Parathyroid adenoma (tissue), 2 donors: ENCODE data around the gene FNTB.
A peak's percentile ranks its signal among the peaks of the same experiment; 100 is the strongest.
"Not testable (repeated sequence)": the region's sequence is repeated elsewhere in the genome, so short reads cannot be mapped to it uniquely, and the experiment has no call there.

ENCODE experiments used
- H2AFZ ChIP-seq: fragments of 300-600 bp; sonication (generic); one replicate; pipeline ENCODE4 v1.7.0; 2017; ENCODE audit warnings: antibody characterized with exemption, mild to moderate bottlenecking
- H3K27ac ChIP-seq: fragments of 300-600 bp; sonication (generic); one replicate; pipeline ENCODE4 v1.7.0; 2017
- H3K27me3 ChIP-seq: fragments of 300-600 bp; sonication (generic); one replicate; pipeline ENCODE4 v1.7.0; 2017; ENCODE audit warnings: low read length; ENCODE audit not compliant: control insufficient read depth, insufficient read depth
- H3K36me3 ChIP-seq: fragments of 300-600 bp; sonication (generic); one replicate; pipeline ENCODE4 v1.7.0; 2017; ENCODE audit warnings: low read length; ENCODE audit not compliant: control insufficient read depth, insufficient read depth
- H3K4me1 ChIP-seq: fragments of 300-600 bp; sonication (generic); one replicate; pipeline ENCODE4 v1.7.0; 2017; ENCODE audit warnings: control low read depth
- H3K4me2 ChIP-seq: fragments of 300-600 bp; sonication (generic); one replicate; pipeline ENCODE4 v1.7.0; 2017; ENCODE audit warnings: low read length
- H3K4me3 ChIP-seq: fragments of 300-600 bp; sonication (generic); one replicate; pipeline ENCODE4 v1.7.0; 2017; ENCODE audit warnings: low read depth, low read length
- H3K79me2 ChIP-seq: fragments of 300-600 bp; sonication (generic); one replicate; pipeline ENCODE4 v1.7.0; 2017; ENCODE audit warnings: control low read depth
- H3K9ac ChIP-seq: fragments of 300-600 bp; sonication (generic); one replicate; pipeline ENCODE4 v1.7.0; 2017; ENCODE audit warnings: mild to moderate bottlenecking
- H3K9me3 ChIP-seq: fragments of 300-600 bp; sonication (generic); one replicate; pipeline ENCODE4 v1.7.0; 2017; ENCODE audit warnings: low read length; ENCODE audit not compliant: control insufficient read depth
- TF ChIP-seq, protein P1 (sequence below): fragments of 300-600 bp; sonication (generic); IDR thresholded peaks from one replicate; pipeline ENCODE4 v1.7.0; 2017; ENCODE audit warnings: antibody characterized with exemption, mild to moderate bottlenecking
- donor health status: primary hyperparathyroidism.

FNTB gene

DNA sequence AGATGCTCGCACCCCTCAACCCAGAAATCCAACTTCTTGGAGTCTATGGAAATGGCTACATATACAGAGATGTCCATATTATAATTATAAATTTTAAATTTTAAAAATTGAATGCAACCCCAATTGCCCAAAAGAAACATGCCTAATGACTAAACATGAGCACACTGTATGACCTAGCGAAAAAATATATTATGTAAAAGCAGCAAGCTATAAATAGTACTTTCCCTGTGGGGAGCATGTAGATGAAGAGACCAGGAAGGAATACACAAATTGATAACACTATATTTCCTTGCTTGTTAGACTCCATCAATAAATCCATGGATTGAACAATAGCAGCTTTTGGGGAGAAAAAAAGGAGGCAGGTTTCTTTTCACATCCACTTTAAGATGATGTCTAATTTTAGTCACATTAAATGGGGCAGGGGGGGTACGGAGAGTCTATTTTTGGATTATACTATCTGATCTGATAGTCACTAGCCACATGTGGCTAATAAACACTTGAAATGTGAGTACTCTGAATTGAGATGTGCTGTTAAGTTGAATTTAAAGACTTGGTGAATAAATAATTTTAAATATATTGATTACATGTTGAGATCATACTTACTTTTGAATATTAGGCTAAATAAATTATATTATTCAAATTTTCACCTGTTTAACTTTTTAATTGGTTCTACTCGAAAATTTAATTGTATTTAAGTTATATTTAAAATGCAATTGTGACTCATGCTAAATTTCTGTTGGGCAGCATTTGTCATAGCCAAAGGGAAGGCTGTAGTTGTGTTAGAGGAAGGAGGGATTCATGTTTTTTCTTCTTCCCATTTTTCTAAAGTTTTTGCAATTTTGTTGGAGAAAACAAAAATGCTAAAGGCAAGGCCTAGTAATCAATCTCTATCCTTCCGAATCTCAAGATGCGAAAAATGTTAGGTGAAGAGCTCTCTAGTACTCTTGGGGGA lies 98.1 kb downstream of the FNTB start:
- TF ChIP-seq, protein P1, sequence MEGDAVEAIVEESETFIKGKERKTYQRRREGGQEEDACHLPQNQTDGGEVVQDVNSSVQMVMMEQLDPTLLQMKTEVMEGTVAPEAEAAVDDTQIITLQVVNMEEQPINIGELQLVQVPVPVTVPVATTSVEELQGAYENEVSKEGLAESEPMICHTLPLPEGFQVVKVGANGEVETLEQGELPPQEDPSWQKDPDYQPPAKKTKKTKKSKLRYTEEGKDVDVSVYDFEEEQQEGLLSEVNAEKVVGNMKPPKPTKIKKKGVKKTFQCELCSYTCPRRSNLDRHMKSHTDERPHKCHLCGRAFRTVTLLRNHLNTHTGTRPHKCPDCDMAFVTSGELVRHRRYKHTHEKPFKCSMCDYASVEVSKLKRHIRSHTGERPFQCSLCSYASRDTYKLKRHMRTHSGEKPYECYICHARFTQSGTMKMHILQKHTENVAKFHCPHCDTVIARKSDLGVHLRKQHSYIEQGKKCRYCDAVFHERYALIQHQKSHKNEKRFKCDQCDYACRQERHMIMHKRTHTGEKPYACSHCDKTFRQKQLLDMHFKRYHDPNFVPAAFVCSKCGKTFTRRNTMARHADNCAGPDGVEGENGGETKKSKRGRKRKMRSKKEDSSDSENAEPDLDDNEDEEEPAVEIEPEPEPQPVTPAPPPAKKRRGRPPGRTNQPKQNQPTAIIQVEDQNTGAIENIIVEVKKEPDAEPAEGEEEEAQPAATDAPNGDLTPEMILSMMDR: no peak
- no peaks in the 10 kb centered on the region for H3K4me1 ChIP-seq
- H3K9me3 ChIP-seq: no peaks in the 10 kb centered on the region
- no peaks in the 10 kb centered on the region for H3K36me3 ChIP-seq
- H3K9ac ChIP-seq: no peak overlapping the region
- H3K27ac ChIP-seq: no peak overlapping the region
- peaks cover 10% of the 10 kb centered on the region for H3K79me2 ChIP-seq
- H3K4me3 ChIP-seq: no peak overlapping the region
- H3K4me2 ChIP-seq: no peak overlapping the region
- H3K27me3 ChIP-seq: no peaks in the 10 kb centered on the region
- no peak overlapping the region for H2AFZ ChIP-seq

DNA sequence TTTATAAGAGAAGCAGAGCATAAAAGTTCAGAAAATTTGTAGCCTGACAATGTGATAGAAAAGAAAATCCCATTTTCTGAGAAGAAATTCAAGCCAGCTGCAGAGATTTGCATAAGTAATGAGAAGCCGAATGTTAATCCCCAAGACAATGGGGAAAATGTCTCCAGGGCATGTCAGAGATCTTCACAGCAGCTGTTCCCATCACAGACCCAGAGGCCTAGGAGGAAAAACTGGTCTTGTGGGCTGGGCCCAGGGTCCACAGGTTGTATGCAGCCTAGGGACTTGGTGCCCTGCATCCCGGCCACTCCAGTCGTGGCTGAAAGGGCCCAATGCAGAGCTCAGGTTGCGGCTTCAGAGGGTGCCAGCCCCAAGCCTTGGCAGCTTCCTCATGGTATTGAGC lies 100.0 kb downstream of the FNTB start:
- H3K9me3 ChIP-seq, H3K79me2 ChIP-seq, H3K27me3 ChIP-seq, H3K36me3 ChIP-seq, H3K4me1 ChIP-seq, H3K4me2 ChIP-seq, H3K27ac ChIP-seq, H3K4me3 ChIP-seq, H2AFZ ChIP-seq, H3K9ac ChIP-seq: not testable (repeated sequence)

DNA sequence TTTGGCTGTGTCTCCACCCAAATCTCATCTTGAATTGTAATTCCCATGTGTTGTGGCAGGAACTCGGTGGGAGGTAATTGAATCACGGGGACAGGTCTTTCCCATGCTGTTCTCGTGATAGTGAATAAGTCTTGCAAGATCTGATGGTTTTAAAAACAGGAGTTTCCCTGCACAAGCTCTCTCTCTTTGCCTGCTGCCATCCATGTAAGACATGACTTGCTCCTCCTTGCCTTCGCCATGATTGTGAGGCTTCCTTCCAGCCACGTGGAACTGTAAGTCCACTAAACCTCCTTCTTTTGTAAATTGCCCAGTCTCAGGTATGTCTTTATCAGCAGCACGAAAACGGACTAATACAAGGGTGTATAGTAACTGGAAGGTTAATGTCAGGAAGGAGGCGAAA lies 101.1 kb downstream of the FNTB start:
- not testable (repeated sequence) for H3K9me3 ChIP-seq, H3K4me3 ChIP-seq, H3K79me2 ChIP-seq, H3K9ac ChIP-seq, H3K4me2 ChIP-seq, H3K4me1 ChIP-seq, H3K36me3 ChIP-seq, H3K27ac ChIP-seq, H3K27me3 ChIP-seq, H2AFZ ChIP-seq

DNA sequence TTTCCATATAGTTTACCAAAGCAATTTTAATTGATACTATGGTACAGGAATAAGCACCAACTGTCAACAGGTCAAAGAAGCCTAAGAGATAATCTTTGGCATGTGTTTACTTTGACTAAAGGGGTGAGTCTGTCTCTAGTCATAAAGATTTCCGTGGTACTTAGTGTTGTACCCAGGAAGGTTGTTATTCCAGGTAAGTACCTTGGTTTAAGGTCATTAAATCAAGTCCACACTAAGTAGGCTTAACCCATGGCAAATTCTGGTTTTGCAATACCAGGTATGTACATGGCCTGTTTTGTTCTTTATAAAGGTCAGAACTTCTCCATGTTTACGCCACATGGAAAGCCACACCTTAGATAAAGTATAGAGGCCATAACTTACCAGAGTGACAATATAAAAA lies 105.7 kb downstream of the FNTB start:
- no peak overlapping the region for H2AFZ ChIP-seq
- no peak overlapping the region for H3K4me2 ChIP-seq
- peaks cover 20% of the 10 kb centered on the region for H3K4me1 ChIP-seq
- TF ChIP-seq, protein P1: no peak
- no peak overlapping the region for H3K27ac ChIP-seq
- H3K36me3 ChIP-seq: no peaks in the 10 kb centered on the region
- H3K9me3 ChIP-seq: no peaks in the 10 kb centered on the region
- no peaks in the 10 kb centered on the region for H3K27me3 ChIP-seq
- H3K9ac ChIP-seq: no peak overlapping the region
- no peak overlapping the region for H3K4me3 ChIP-seq
- peaks cover 29% of the 10 kb centered on the region for H3K79me2 ChIP-seq

DNA sequence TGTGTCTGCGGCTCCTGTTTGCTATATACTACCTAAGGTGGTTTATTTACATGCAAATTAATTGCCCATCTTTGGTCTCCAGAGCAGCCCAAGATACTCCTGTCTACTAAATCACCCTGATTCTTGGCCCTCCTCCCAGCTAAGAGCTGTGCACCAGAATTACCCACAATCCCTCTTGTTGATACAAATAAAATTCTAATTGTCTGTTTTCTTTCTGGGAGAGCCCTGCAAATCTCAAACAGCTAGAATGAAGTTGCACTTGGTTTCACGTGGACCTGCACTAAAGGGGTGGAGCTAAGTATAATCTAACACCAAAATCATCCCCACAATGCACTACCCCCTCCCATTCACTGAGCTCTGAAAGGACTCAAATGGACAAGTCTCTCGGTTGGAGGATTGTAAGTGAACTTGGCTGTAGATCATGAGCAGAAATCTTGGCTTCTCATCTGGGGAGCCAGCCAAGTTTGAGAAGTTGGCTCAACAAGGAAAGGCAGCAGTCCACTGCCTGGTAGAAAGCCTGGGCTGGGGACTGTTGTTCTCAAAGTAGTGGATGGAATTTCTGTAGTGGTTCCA lies 109.0 kb downstream of the FNTB start:
- Histone ChIP-seq H3K79me2 (peaks cover 31% of the 10 kb centered on the region), H3K4me3 (no peak overlapping the region), H3K27me3 (no peaks in the 10 kb centered on the region), H3K4me1 (peaks cover 20% of the 10 kb centered on the region), H3K9ac (no peak overlapping the region), H2AFZ (no peak overlapping the region), H3K27ac (no peak overlapping the region), H3K36me3 (no peaks in the 10 kb centered on the region), H3K9me3 (no peaks in the 10 kb centered on the region), H3K4me2 (peak overlapping the region; percentile 39)
- TF ChIP-seq, protein P1: no peak
